Activated T-cell treated with anti-CD3 and anti-CD28 coated beads, Interleukin-2, amount 50 U/mL, for 72 hours (primary cell): ENCODE measurements around the gene DAB2. TPM values are rescaled to one million over a fixed set of nuclear protein-coding genes. Genes with fewer than 3 reads are reported as not detected.
A peak's percentile ranks its signal among the peaks of the same experiment; 100 is the strongest.
"Not testable (repeated sequence)": the region's sequence is repeated elsewhere in the genome, so short reads cannot be mapped to it uniquely, and the experiment has no call there.

Source experiments
- ATAC-seq, 2 donors: fragments of 150-1000 bp; cut with Tn5 transposase; replicated peaks in 1 of 2; 2 replicates each; pipeline ENCODE4 v1.10.0; 2021; ENCODE audit warnings: moderate library complexity in 2 of 2, mild to moderate bottlenecking in 1 of 2
- DNase-seq, 2 donors: peaks; one replicate each; pipeline ENCODE4 v3.0.0; 2021 to 2022; ENCODE audit warnings: mixed read lengths in 1 of 2
- H3K27ac Mint-ChIP-seq: one replicate; pipeline ENCODE4 v1.8.0; 2022; ENCODE audit warnings: mild to moderate bottlenecking, moderate library complexity, mixed read lengths
- H3K27me3 Mint-ChIP-seq: one replicate; pipeline ENCODE4 v1.8.0; 2022; ENCODE audit warnings: low read depth, mixed read lengths
- H3K36me3 Mint-ChIP-seq, 2 donors: one replicate each; pipeline ENCODE4 v1.8.0; 2022; ENCODE audit warnings: mixed read lengths in 2 of 2, mild to moderate bottlenecking in 1 of 2; ENCODE audit not compliant: insufficient read depth in 2 of 2
- H3K4me1 Mint-ChIP-seq: one replicate; pipeline ENCODE4 v1.8.0; 2022; ENCODE audit warnings: low read depth, mixed read lengths
- H3K4me3 Mint-ChIP-seq, 2 donors: one replicate each; pipeline ENCODE4 v1.8.0; 2022; ENCODE audit warnings: mild to moderate bottlenecking in 2 of 2, mixed read lengths in 2 of 2, moderate library complexity in 2 of 2
- H3K9me3 Mint-ChIP-seq, 2 donors: one replicate each; pipeline ENCODE4 v1.8.0; 2022; ENCODE audit warnings: mixed read lengths in 2 of 2
- total RNA-seq, 2 donors: library from RNA; stranded (reverse); gene quantifications; one replicate each; pipeline ENCODE4 v1.2.3, GENCODE V29; 2022

Gene DAB2
- total RNA-seq, 2 donors from 2014 or later = not detected

DNA sequence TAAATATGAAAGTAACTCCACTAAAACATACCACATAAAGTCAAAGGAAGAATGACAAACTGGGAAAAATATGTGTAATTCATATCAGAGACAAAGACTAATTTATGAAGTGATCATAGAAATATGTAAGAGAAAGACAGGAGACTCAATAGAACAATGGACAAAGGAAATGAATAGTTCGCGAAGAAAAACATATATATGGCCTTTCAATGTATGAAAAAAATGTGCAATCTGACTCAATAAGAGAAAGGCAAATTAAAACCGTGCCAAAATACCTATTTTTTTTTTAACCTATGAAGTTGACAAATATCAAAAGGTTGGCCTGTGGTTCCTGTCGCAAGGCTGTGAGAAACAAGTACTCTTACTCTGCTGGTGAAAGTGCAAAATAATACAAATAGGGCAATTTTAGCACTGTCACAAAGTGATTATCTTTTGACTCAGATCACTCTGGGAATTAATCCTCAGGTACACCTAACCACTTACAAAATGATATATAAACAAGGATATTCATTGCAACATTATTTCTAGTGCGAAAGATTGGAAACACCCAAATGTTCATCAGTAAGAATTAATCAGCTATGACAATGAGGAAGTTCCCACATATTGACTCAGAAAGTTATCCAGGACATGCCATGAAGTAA is 64.2 kb downstream of the DAB2 start:
- DNase-seq (no peak), ATAC-seq (peak; percentile 51 to 87)
- no peaks in the 10 kb centered on the region for H3K4me1 Mint-ChIP-seq
- no peak overlapping the region for H3K4me3 Mint-ChIP-seq
- H3K9me3 Mint-ChIP-seq = peaks cover 2 to 6% of the 10 kb centered on the region in 2 donors
- peak overlapping the region; percentile 74 for H3K27ac Mint-ChIP-seq
- H3K27me3 Mint-ChIP-seq = no peaks in the 10 kb centered on the region
- H3K36me3 Mint-ChIP-seq = peaks cover 0 to 2% of the 10 kb centered on the region in 2 donors

DNA sequence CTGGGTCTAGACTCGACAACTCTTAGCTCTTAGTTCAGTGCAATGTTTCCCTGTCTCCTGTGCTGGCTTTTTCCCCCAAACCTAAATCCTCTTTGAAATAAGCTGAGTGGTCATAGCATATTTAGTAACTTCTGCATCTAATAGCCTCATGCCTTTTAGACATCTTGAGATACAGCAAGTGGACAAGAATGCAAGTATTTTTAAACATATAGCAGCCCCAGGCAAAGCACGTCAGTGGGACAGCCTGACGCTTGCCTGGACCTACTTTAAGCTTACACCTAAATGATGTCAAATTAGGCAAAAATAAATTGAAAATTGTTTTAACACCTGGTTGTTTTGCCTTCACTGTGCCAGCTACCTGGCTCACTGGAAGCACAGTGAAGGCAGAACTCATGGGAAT is 68.5 kb downstream of the DAB2 start:
- H3K4me1 Mint-ChIP-seq = peaks cover 4% of the 10 kb centered on the region
- DNase-seq (no peak), ATAC-seq (no peak)
- no peak overlapping the region for H3K27ac Mint-ChIP-seq
- peaks cover 9 to 16% of the 10 kb centered on the region in 2 donors for H3K9me3 Mint-ChIP-seq
- no peaks in the 10 kb centered on the region for H3K27me3 Mint-ChIP-seq
- H3K4me3 Mint-ChIP-seq = no peak overlapping the region
- peaks cover 8 to 10% of the 10 kb centered on the region in 2 donors for H3K36me3 Mint-ChIP-seq

DNA sequence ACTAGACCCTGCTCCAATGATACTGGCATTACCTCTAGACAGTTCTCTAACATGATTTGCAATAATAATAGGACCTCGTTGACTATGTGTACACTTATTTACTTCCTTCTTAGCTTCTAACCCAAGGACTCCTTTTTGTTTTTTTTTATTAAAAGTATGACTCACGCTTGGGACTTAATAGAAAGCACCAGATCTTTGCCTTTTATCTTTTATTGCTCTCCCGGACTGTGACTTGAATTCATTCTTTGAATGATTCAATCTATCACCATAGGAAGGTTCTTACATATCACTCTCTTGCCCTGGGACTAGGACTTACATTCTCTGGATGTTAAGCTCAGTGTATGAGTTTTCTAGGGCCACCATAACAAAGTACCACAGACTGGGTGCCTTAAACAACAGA is 69.5 kb downstream of the DAB2 start:
- DNase-seq = no peak
- H3K9me3 Mint-ChIP-seq = peaks cover 10 to 16% of the 10 kb centered on the region in 2 donors
- H3K36me3 Mint-ChIP-seq = peaks cover 8 to 12% of the 10 kb centered on the region in 2 donors

DNA sequence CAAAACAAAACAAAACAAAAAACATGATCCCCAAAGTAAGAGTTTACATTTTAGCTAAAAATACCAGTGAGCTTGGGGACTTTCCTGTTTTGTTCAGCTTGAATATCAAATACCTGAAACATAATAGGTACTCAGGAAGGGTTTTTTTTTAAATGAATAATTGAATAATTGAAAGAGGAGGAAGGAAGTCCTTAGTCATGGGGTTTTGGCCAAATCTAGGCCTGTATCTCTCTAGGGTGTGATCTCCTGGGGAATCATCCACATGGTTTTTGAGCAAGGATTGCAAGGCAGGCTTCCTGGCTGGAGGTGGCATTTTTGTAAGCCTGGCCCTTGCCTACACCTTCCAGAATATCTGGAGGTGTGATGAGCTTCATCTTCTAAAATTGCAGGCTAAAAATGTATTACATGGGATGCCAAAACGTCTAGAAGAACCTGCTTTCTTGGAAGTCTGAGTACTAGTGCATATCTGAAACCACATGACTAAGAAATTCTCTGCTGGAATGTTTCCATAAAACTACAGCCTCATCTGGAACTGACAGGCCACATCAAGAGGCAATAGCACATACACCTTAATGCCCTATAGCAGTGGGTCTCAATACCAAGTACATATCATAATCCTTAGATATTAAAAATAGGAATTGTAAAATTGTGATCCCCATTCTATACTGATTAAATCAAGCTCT is 70.9 kb downstream of the DAB2 start:
- peaks cover 4% of the 10 kb centered on the region for H3K4me1 Mint-ChIP-seq
- peaks cover 11 to 16% of the 10 kb centered on the region in 2 donors for H3K36me3 Mint-ChIP-seq
- no peak overlapping the region for H3K4me3 Mint-ChIP-seq
- H3K9me3 Mint-ChIP-seq = peaks cover 20 to 24% of the 10 kb centered on the region in 2 donors
- no peaks in the 10 kb centered on the region for H3K27me3 Mint-ChIP-seq
- ATAC-seq (no peak), DNase-seq (no peak)
- no peak overlapping the region for H3K27ac Mint-ChIP-seq

More for the DNA sequence above, 69.5 kb downstream of the DAB2 start:
- H3K4me1 Mint-ChIP-seq = peaks cover 4% of the 10 kb centered on the region
- ATAC-seq = no peak
- H3K27me3 Mint-ChIP-seq = no peaks in the 10 kb centered on the region
- no peak overlapping the region for H3K4me3 Mint-ChIP-seq
- H3K27ac Mint-ChIP-seq = no peak overlapping the region

DNA sequence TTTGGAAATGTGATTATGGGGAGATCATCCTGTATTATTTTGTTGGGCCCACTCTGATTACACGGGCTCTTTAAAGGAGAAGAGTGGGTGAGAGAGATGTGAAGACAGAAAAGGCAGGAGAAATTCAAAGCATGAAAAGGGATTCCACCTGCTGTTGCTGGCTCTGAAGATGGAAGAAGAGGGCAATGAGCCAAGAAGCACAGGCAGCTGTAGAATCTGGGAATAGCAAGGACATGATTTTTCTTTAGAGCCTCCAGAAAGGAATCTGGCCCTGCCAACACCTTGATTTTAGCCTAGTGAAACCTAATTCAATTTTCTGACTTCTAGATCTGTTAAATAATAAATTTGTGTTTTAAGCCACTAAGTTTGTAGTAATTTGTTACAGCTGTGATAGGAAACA is 71.8 kb downstream of the DAB2 start:
- no peak overlapping the region for H3K4me3 Mint-ChIP-seq
- H3K9me3 Mint-ChIP-seq = peaks cover 20 to 26% of the 10 kb centered on the region in 2 donors
- H3K27ac Mint-ChIP-seq = no peak overlapping the region
- ATAC-seq (no peak), DNase-seq (no peak)
- peaks cover 11 to 16% of the 10 kb centered on the region in 2 donors for H3K36me3 Mint-ChIP-seq
- peaks cover 4% of the 10 kb centered on the region for H3K4me1 Mint-ChIP-seq
- no peaks in the 10 kb centered on the region for H3K27me3 Mint-ChIP-seq

DNA sequence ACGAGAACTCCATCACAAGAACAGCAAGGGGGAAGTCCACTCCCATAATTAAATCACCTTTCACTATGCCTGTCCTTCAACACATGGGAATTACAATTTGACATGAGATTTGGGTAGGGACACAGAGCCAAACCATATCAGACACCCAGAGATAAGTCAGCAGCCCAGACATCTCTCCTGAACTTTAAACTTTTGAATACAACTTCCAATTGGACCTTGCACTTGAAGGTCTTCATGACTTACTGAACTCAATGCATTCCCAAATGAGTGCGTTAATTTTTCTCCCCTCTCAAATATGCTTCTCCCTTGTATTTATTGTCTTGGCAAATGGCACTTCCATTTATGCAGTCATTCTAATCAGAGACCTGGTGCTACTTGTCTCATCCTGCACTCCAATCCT is 72.6 kb downstream of the DAB2 start:
- no peak overlapping the region for H3K4me3 Mint-ChIP-seq
- H3K27me3 Mint-ChIP-seq = no peaks in the 10 kb centered on the region
- ATAC-seq (no peak), DNase-seq (no peak)
- H3K27ac Mint-ChIP-seq = no peak overlapping the region
- peaks cover 10 to 16% of the 10 kb centered on the region in 2 donors for H3K36me3 Mint-ChIP-seq
- H3K4me1 Mint-ChIP-seq = peaks cover 4% of the 10 kb centered on the region
- peaks cover 20 to 24% of the 10 kb centered on the region in 2 donors for H3K9me3 Mint-ChIP-seq

DNA sequence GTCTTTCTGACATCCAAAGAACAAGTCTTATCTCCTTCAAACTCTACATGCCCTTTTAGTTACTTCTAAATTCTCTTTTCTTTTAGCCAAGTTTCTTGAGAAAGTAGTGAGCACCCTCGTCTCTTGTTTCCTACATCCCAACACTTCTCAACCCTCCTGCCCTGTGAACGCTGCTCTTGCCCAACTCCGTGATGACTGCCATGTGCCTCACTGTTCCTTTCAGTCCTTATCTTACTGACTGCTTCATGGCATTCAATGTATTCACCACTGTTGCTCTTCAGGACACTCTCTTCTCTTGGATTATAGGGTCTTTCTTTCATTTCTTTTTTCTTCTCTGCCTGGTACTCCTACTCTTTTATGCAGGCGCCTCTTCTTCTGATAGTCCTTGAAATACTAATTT is 75.3 kb downstream of the DAB2 start:
- Mint-ChIP-seq H3K27ac (no peak overlapping the region), H3K4me3 (no peak overlapping the region), H3K9me3 (peaks cover 24 to 25% of the 10 kb centered on the region in 2 donors), H3K4me1 (peaks cover 4% of the 10 kb centered on the region), H3K36me3 (peaks cover 10 to 16% of the 10 kb centered on the region in 2 donors), H3K27me3 (peaks cover 12% of the 10 kb centered on the region)
- no peak for DNase-seq
- ATAC-seq = no peak

DNA sequence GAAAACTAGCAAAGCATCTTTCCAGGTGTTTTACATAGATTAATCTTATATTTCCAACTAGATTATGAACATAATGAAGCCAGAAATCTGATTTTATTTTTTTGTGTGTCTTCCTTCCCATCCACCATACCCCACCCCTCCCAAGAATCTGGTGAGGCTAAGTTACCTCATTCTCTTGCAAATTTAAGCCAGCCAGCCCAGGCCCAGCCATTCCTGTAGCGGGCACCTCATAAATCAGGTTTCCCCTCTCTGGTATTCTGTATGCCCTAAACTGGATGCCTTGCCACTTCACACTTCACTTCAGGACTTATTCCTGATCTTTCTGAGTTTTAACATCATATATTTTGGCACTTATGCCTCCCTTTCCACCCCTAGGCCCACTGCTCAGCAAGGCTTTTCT is 82.3 kb downstream of the DAB2 start:
- Mint-ChIP-seq H3K27me3 (peaks cover 28% of the 10 kb centered on the region), H3K4me3 (no peak overlapping the region), H3K4me1 (peaks cover 8% of the 10 kb centered on the region), H3K36me3 (peaks cover 0 to 3% of the 10 kb centered on the region in 2 donors), H3K27ac (no peak overlapping the region), H3K9me3 (peaks cover 0 to 12% of the 10 kb centered on the region in 2 donors)
- DNase-seq (no peak), ATAC-seq (no peak)

DNA sequence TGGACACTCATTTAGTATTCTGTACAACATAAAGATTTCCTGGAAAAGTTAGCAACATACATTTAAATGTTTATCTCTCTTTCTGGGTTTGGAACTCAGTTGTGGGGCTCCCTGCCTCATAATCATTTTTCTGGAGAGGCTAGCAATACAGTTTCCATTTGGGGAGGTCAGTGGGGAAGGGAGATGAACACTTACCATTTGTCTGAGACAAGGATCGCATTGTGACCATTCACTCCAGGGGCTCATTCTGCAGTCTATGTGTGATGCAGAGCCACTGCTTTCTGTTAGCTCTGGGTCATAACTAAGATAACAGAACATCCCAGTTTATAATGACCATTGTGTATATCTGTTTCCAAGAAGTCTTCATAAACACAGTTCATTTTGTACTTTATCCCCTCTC is 82.9 kb downstream of the DAB2 start:
- ATAC-seq (no peak), DNase-seq (no peak)
- no peak overlapping the region for H3K4me3 Mint-ChIP-seq
- H3K4me1 Mint-ChIP-seq = peaks cover 10% of the 10 kb centered on the region
- H3K36me3 Mint-ChIP-seq = peaks cover 0 to 3% of the 10 kb centered on the region in 2 donors
- H3K27me3 Mint-ChIP-seq = peaks cover 28% of the 10 kb centered on the region
- H3K27ac Mint-ChIP-seq = no peak overlapping the region
- H3K9me3 Mint-ChIP-seq = peaks cover 0 to 11% of the 10 kb centered on the region in 2 donors

DNA sequence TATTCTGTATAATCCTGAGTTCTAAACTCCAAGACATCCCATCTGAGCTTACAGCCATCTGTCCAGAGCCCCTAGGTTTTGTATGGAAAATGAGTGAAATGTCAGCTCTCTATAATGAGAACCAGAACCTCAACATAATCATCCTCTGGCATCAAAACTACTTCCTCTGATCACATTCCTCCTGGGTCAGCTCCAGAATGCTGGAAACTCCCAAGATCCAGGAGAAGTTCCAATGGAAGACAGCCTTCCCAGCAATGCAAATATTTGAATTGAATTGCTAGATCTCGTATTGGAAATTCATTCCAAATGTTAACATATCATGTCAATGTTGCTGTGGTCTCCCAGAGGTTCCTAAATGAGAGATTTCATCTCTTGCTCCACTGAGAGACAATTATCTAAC is 84.3 kb downstream of the DAB2 start:
- H3K4me1 Mint-ChIP-seq = peaks cover 10% of the 10 kb centered on the region
- peaks cover 25% of the 10 kb centered on the region for H3K27me3 Mint-ChIP-seq
- H3K36me3 Mint-ChIP-seq = peaks cover 0 to 3% of the 10 kb centered on the region in 2 donors
- peaks cover 0 to 8% of the 10 kb centered on the region in 2 donors for H3K9me3 Mint-ChIP-seq
- H3K4me3 Mint-ChIP-seq = no peak overlapping the region
- H3K27ac Mint-ChIP-seq = no peak overlapping the region
- DNase-seq (no peak), ATAC-seq (no peak)

DNA sequence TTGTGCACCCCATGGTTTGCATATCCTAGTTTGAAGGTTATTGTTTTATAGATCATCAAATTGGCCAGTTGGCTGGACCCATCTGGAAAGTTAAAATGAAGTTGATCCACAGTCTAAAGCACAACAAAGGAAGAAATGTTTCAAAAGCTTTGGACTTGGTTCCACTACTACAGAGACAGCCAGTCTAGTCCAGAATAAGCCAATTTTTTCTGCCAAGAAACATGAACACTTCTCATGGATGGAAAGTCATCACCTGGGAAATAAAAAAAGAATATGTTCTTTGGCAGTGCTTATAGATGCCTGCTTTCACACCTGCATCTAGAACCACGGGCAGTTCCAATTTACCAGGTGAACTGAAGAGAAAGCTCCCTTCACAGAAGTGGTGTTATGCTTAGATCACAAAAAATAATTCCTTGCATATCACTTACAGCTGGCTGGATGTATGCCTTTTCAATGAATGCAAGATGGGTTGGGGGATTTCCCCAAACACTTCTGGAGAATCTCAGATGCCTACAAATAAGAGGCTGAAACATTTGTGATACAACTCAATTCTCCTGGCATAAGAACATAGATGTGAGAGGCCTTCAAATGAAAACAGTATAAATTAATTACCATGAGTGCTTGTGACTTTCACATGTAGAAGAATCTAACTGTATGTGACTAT is 87.4 kb downstream of the DAB2 start:
- no peaks in the 10 kb centered on the region for H3K36me3 Mint-ChIP-seq
- no peak for ATAC-seq
- no peak overlapping the region for H3K27ac Mint-ChIP-seq
- DNase-seq = no peak
- H3K9me3 Mint-ChIP-seq = no peaks in the 10 kb centered on the region
- no peak overlapping the region for H3K4me3 Mint-ChIP-seq
- peaks cover 15% of the 10 kb centered on the region for H3K27me3 Mint-ChIP-seq
- H3K4me1 Mint-ChIP-seq = peaks cover 10% of the 10 kb centered on the region

DNA sequence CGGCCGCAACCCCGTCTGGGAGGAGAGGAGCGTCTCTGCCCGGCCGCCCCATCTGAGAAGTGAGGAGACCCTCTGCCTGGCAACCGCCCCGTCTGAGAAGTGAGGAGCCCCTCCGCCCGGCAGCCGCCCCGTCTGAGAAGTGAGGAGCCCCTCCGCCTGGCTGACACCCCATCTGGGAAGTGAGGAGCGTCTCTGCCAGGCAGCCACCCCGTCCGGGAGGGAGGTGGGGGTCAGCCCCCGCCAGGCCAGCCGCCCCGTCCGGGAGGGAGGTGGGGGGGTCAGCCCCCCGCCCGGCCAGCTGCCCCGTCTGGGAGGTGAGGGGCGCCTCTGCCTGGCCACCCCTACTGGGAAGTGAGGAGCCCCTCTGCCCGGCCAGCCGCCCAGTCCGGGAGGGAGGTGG is 90.5 kb downstream of the DAB2 start:
- ATAC-seq, H3K36me3 Mint-ChIP-seq, H3K4me3 Mint-ChIP-seq, H3K9me3 Mint-ChIP-seq, H3K27me3 Mint-ChIP-seq, H3K27ac Mint-ChIP-seq, DNase-seq: not testable (repeated sequence)
- peaks cover 10% of the 10 kb centered on the region for H3K4me1 Mint-ChIP-seq

DNA sequence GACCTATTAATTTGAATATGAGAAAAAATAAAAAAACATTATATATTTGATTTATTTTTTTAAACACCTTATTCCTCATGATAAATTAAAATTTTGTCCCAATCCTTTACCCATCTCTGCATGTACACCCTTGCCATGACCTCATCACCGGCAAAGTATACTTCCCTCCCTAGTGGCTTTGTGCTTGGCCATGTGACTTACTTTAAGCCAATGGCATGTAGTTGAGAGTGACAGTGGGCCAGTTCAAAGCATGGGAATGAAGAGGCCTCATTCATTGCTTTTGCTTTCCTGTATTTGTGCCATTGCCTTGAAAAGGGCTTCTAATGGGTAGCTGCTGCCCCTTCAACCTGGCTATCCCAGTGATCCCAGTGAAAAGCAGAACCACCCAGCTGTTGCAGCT is 91.7 kb downstream of the DAB2 start:
- Mint-ChIP-seq H3K4me3 (no peak overlapping the region), H3K9me3 (no peaks in the 10 kb centered on the region), H3K27me3 (peaks cover 7% of the 10 kb centered on the region), H3K4me1 (peaks cover 9% of the 10 kb centered on the region), H3K36me3 (no peaks in the 10 kb centered on the region), H3K27ac (no peak overlapping the region)
- ATAC-seq = no peak
- DNase-seq = no peak
